ENCODE data around the gene NUDT21. TPM values are rescaled to one million over a fixed set of nuclear protein-coding genes. Genes with fewer than 3 reads are reported as not detected.

The NUDT21 gene
- total and polyA plus RNA-seq, 2 of the 4 experiments (the other 2 are of a cell fraction) = 52.4 to 166 TPM

DNA sequence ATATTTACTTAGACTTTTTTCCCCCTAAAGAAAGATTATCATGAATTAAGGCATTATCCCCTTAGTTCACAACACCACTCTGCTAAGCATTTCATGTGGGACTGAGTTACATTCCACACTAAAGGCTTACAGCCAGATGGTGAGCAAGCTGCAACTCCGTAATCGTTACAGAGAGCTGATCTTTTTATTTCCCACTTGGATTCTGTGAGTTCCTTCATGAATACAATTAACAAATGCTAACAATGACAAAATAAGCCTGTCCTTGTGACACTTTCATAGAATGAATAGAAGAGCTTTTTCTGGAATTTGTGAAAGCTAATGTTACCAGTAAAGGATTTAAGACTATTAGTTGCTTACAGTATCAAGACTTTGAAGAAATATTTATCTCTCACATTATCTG is 9.0 kb upstream of the NUDT21 start:
- Histone ChIP-seq H3K18ac (ENCODE audit: low read depth, low read length) (no peak overlapping the region), H3K79me1 (ENCODE audit: low read depth in 1 of 2, low read length in 2 of 2) (peaks cover 12 to 14% of the 10 kb centered on the region in 2 experiments), H2BK5ac (ENCODE audit: low read depth, low read length, poor library complexity, severe bottlenecking) (no peak overlapping the region), H4K20me1 (ENCODE audit: insufficient read depth, low read length) (no peaks in the 10 kb centered on the region), H2AK9ac (replicated peaks; ENCODE audit: low read depth, low read length, poor library complexity) (no peak overlapping the region), H3K4me2 (ENCODE audit: low read depth, low read length) (no peak overlapping the region), H4K91ac (ENCODE audit: insufficient read depth, low read depth, low read length) (no peak overlapping the region), H3K4ac (ENCODE audit: low read depth, low read length) (no peak overlapping the region), H3K14ac (replicated peaks; ENCODE audit: low read depth, low read length) (no peak overlapping the region), H3K4me1 (ENCODE audit: control insufficient read depth, insufficient read depth, low read length) (no peaks in the 10 kb centered on the region), H2BK120ac (ENCODE audit: low read depth, low read length) (no peak overlapping the region), H3K36me3 (ENCODE audit: control insufficient read depth, insufficient read depth, low read length) (peaks cover 15% of the 10 kb centered on the region), H3K23ac (ENCODE audit: low read depth, low read length) (no peak overlapping the region), H3K9me1 (ENCODE audit: insufficient read depth, low read length) (peaks cover 3% of the 10 kb centered on the region; the same call in 1 of the 2 replicates), H3K9ac (ENCODE audit: low read depth, low read length) (no peak overlapping the region), H2AK5ac (ENCODE audit: low read depth, low read length) (no peak overlapping the region), H3K9me3 (ENCODE audit: control insufficient read depth, insufficient read depth, low read length) (no peaks in the 10 kb centered on the region), H2BK20ac (ENCODE audit: low read depth, low read length) (no peak overlapping the region), H3K56ac (ENCODE audit: extremely low read depth, insufficient read depth, low read length) (no peak overlapping the region), H3K4me3 (ENCODE audit: insufficient read depth, low read depth, low read length) (no peak overlapping the region), H2AFZ (replicated peaks; ENCODE audit: low read length, poor library complexity) (no peak overlapping the region), H4K8ac (ENCODE audit: low read depth in 2 of 2, low read length in 2 of 2) (no peak overlapping the region), H2BK15ac (ENCODE audit: low read depth, low read length) (no peak overlapping the region), H3K27ac (ENCODE audit: insufficient read depth, low read length) (no peak overlapping the region), H4K5ac (ENCODE audit: low read depth, low read length) (no peak overlapping the region), H3K27me3 (ENCODE audit: control insufficient read depth, insufficient read depth, low read length) (no peaks in the 10 kb centered on the region)
- intact Hi-C loops (cut with micrococcal nuclease) = no loop called here
- no CpG with 5 or more reads among the region's 2 CpGs for WGBS, 2 experiments (ENCODE audit: extremely low coverage in 2 of 2, insufficient read length in 1 of 2)
- no peak for ATAC-seq (ENCODE audit: low read depth)
- CTCF ChIA-PET = no interaction called here
- DNase-seq = no peak
- in situ Hi-C loops (cut with MboI; ENCODE audit: low sequenced_read_pairs) = no loop called here
- no TSS peak for BruUV-seq (replicated peaks)
- TF ChIP-seq POLR2A (IDR thresholded peaks at IDR 0.05; ENCODE audit: low read depth, low read length) = no peak
- TF ChIP-seq, protein P1, sequence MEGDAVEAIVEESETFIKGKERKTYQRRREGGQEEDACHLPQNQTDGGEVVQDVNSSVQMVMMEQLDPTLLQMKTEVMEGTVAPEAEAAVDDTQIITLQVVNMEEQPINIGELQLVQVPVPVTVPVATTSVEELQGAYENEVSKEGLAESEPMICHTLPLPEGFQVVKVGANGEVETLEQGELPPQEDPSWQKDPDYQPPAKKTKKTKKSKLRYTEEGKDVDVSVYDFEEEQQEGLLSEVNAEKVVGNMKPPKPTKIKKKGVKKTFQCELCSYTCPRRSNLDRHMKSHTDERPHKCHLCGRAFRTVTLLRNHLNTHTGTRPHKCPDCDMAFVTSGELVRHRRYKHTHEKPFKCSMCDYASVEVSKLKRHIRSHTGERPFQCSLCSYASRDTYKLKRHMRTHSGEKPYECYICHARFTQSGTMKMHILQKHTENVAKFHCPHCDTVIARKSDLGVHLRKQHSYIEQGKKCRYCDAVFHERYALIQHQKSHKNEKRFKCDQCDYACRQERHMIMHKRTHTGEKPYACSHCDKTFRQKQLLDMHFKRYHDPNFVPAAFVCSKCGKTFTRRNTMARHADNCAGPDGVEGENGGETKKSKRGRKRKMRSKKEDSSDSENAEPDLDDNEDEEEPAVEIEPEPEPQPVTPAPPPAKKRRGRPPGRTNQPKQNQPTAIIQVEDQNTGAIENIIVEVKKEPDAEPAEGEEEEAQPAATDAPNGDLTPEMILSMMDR (conservative IDR thresholded peaks at IDR 0.05; ENCODE audit: low read depth, low read length) = no peak
- dilution Hi-C loops (cut with HindIII; ENCODE audit: low sequenced_read_pairs, unreplicated experiment) = no loop called here
- POLR2A ChIA-PET (ENCODE audit: unreplicated experiment) = no interaction called here

All from IMR-90 (cell line).